ENCODE data around the gene PAFAH1B1.
"Not testable (repeated sequence)": the region's sequence is repeated elsewhere in the genome, so short reads cannot be mapped to it uniquely, and the experiment has no call there.

Gene PAFAH1B1

DNA sequence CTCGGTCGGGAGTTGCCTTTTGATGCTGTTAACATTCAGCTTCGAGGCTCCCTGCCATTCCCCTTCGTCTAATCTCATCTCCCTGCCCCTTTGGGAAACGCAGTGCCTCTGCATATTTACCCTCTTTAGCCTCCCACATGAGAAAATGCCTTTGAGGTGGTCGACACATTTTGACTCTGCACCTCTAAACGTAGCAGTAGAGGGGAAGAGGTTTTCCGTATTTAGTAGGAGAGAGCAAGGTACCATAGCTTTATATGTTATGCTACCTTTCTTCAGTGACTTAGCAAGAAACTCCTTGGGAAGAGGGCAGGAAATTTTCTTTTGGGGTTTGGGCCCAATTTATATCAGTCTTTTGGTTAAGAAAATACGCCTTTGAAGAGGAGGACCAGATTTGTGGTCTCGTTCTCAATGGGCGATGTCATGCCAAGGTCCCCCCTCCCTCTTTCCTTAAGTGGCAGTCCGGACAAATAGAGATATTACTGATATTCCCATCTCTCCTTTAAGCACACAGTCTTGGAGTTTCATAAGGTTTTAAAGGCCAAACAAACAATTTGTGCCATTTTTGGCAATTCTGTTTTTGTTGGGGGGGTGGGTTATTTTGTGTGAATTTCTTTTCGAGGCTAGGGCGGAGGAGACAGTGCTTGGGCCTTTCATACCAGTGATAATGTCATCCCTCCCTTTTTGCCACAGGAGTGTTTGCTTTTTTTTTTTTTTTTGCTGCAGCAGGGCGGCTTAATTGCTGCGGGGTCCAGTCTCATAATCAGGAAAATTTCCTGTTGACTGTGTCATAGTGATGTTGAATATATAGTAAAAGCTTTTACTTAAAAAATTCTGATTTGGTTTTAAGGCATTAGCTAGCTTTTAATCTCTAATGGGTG is 1.5 kb downstream of the PAFAH1B1 start:
- DNase-seq (ENCODE audit: low spot score) = peak; percentile 10

DNA sequence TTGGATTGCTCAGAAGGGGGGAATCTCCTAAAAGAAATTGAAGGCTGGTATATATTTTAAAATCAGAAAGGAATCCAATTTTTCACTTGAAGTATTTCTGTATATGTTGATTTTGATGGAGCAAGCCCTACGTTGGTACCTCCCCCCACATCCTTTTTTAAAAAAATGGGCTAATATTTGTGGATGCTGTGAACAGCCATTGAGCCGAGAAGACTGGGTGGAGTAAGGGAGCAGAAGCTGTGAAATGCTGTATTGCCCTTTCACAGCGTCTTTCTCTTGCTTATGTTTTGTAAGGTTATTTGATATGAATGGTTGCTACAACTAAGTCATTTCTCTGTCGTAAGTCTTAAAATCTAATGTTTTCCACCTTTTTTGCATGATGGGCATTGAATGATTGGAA is 2.3 kb downstream of the PAFAH1B1 start:
- peak; percentile 5 for DNase-seq (ENCODE audit: low spot score)

DNA sequence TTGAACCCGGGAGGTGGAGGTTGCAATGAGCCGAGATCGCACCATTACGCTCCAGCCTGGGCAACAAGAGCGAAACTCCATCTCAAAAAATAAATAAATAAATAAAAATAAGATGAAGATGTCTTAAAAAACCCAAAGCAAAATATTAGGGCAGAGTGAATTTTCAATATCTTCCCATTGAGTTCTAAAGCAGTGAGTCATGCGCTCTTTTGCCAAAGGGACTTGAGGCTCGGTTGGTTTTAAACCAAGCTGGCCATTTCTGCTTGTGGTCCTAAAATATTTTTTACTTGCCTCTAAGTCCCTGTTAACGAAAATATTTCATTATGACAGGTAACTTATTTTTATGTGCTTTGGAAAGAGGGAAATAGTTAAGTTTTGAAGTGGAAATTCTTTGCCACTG is 4.7 kb downstream of the PAFAH1B1 start:
- DNase-seq (ENCODE audit: low spot score) = no peak

DNA sequence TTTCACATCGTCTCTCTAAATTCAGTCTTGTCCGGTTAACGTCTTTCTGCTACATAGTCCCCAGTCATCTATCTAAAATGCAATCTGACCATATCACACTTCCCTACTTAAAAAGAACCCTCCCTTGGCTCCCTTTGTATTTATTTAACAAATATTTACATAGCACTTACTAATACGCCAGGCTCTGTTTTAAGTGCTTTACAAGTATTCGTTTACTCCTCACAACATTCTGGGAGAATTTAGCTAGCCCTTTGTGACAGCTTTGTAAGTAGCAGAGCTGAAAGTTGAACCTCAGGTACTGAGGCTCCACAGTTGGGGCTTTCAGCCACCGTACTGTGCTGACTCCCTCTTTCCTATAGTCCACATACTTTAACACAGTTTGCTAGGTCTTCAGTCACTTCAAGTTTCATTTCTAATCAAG is 9.2 kb downstream of the PAFAH1B1 start:
- DNase-seq (ENCODE audit: low spot score) = no peak

DNA sequence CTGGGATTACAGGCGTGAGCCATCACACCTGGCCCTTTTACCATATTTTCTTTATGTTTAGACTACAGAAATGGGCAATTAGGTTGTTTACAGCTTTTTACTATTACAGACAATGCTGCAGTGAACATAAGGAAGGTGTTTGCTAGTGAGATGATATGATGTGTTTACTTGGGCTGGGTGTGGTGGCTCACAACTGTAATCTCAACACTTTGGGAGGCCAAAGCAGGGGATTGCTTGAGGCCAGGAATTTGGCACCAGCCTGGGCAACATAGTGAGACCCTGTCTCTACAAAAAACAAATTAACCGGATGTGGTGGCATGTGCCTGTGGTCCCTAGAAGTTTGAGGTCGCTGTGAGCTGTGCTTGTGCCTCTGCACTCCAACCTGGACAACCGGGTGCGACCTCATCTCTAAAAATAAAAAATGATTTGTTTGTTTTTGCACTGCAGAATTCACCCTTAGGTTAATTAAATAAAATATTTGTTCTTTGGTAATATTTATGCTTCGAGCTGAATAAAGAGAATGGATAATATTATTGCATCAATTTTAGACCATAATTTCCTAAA is 15.0 kb downstream of the PAFAH1B1 start:
- DNase-seq (ENCODE audit: low spot score) = no peak

DNA sequence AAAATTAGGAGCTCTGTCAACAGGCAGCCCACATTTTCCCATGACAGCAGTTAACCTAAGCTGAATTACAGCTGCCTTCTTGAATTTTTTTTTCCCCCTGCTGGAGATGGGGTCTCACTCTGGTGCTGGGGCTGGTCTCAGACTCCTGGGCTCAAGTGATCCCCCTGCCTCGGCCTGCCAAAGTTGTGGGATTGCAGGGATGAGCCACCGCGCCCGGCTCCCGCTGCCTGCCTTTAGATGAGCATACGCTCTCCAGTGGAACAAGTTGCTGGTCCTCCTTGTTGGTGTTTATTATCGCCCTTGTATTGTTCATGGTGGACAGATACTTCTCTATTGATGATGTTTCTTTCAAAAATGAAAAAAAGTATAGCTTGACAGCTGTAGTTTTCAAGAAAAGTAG is 15.6 kb downstream of the PAFAH1B1 start:
- DNase-seq (ENCODE audit: low spot score) = no peak

DNA sequence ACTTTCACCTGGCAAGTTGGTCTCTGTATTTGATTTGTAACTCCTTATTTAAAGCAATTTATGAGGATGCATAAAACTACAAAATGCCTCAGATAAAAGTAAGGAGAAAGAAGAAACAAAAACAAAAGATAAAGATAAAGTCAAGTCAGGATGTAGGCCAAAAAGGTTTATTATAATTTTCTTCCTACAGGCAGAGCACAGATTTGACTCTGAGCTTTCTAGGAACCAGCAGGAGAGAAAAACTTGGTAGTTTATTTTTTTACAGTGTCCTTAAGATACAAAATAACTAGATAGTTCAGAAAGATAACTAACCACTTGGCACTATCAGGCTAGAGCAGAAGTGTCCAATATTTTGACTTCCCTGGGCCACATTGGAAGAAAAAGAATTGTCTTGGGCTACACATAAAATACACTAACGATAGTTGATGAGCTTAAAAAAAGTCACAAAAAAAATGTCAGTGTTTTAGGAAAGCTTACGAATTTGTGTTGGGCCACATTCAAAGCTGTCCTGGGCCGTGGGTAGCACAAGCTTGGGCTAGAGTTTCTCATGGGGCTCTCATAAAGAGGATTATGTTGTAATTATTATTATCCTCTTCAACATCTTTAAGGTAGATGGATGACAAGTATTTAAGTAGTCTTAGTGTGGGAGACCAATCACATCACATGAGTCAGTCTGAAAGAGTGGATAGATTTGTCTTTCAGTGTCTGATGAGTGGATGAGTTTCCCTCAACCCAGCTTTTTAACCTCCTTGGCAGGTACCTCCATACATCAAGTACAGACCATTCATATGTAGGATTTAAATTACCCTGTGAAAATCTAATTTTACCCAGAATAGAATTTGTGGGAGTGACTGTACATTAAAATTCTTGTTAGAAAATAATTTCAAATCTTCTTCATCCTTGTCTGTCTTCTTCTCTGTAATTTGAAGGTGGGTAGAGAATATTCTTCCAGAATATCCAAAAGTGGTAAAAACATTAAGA is 17.0 kb downstream of the PAFAH1B1 start:
- DNase-seq (ENCODE audit: low spot score) = no peak

DNA sequence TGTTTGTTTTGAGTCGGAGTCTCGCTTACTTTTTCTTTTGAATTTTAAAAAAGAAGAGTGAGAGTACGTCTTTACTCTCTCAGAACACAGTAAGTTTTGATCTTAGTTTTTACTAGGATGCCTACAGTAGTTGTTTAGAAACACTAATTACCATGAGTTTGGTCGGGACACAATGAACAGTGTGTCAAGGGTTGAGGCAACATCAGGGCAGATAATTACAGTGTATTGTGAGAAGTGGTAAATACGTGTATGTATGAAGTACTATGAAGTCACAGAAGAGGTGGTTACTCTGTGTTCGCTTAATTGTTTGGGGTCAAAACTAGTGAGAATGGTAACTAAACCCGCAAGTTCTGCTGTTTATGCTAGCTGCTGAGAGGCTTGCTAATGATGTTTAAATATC is 18.2 kb downstream of the PAFAH1B1 start:
- no peak for DNase-seq (ENCODE audit: low spot score)

DNA sequence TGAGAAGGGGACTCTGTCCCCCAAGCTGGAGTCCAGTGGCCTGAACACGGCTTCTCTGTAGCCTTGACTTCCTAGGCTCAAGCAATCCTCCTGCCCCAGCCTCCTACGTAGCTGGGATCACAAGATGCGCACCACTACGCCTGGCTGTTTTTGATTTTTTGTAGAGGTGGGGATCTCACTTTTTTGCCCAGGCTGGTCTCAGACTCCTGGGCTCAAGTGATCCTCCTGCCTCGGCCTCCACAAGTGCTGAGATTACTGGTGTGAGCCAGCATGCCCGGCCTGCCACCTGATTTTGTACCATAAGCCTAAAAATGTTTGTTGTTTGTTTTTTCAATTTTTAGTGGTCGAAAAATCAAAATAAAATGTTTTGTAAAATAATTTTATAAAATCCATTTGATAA is 19.2 kb downstream of the PAFAH1B1 start:
- DNase-seq (ENCODE audit: low spot score) = no peak

DNA sequence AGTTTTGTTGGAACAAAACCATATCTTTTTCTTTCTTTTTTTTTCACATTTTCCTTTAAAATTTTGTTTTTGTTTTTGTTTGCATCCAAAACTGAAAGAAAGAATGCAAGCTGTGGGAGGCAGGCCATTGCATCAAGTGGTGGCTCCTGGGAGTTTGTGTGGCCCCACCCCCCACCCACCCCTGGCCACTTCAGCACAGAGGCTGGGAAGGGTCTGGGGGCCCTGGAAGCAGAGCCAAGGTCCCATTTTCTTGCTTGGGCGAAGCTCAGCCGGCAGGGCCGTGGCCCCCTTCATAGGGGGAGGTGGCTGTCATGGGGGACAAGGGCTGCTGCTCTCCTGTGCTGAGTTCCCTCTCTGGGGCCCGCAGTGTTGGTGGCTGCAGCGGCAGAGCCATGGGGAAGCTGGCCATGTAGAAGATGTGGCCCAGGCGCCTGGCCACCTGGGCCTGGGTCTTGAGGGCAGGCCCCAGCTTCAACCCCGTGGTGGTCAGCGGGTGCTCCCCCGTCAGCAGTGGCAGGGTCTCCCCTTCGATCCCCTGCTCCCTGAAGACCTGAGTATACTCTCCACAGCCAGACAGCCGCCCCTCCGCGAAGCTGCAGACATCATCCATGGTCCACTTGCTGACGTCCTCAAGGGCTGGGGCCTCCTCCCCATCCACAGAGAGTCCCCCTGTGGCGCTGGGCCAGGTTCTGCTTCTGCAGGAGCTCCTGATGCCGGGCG is 19.8 kb downstream of the PAFAH1B1 start:
- DNase-seq (ENCODE audit: low spot score) = no peak

DNA sequence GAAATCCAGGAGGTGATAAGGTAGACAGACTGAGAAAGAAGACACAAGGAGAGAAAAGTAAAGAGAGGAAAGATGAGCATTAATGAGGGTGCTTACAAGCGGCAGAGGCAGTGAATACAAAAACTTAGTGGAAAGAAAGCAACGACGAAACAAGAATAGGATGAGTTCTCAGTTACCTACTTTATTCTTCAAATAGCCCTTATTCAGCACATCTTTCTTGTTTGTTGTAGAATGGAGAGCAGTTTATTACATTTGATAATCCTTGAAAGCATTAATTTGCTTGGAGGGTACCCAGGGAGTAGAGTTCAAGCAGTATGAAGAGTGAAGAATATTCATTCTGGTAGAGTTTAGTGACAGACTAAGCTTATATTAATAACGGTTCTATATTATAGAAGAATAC is 22.4 kb downstream of the PAFAH1B1 start:
- DNase-seq (ENCODE audit: low spot score) = no peak

DNA sequence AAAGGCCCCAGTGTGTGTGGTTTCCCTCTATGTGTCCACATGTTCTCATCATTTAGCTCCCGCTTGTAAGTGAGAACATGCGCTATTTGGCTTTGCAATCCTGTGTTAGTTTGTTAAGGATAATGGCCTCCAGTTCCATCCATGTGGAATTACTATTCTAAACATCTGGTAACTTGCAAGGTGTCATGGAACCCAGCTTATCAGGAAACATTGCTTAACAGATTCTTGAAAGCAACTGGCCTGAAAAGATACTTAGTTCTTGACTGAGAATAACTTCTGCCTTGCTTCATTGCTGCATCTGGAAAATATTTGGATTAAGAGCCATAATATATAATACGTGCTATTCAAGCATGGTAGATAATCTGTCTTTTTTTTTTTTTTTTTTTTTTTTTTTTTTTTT is 27.8 kb downstream of the PAFAH1B1 start:
- no peak for DNase-seq (ENCODE audit: low spot score)

DNA sequence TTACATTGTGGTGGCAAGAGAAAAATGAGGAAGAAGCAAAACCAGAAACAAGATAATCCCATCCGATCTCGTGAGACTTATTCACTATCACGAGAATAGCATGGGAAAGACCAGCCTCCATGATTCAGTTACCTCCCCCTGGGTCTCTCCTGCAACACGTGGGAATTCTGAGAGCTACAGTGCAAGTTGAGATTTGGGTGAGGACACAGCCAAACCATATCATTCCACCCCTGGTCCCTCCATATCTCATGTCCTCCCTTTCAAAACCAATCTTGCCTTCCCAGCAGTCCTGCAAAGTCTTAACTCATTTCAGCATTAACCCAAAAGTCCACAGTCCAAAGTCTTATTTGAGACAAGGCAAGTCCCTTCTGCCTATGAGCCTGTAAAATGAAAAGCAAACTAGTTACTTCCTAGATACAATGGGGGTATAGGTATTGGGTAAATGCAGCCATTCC is 28.5 kb downstream of the PAFAH1B1 start:
- not testable (repeated sequence) for DNase-seq (ENCODE audit: low spot score)

DNA sequence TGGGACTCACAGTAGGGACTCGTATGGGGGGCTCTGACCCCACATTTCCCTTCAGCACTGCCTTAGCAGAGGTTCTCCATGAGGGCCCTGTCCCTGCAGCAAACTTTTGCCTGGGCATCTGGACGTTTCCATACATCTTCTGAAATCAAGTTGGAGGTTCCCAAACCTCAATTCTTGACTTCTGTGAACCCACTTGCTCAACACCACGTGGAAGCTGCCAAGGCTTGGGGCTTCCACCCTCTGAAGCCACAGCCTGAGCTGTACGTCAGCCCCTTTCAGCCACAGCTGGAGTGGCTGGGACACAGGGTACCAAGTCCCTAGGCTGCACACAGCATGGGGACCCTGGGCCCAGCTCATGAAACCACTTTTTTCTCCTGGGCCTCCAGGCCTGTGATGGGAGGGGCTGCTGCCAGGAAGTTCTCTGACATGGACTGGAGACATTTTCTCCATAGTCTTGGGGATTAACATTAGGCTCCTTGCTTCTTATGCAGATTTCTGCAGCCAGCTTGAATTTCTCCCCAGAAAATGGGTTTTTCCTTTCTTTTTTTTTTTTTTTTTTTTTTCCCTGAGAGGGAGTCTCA is 29.4 kb downstream of the PAFAH1B1 start:
- DNase-seq (ENCODE audit: low spot score) = not testable (repeated sequence)

DNA sequence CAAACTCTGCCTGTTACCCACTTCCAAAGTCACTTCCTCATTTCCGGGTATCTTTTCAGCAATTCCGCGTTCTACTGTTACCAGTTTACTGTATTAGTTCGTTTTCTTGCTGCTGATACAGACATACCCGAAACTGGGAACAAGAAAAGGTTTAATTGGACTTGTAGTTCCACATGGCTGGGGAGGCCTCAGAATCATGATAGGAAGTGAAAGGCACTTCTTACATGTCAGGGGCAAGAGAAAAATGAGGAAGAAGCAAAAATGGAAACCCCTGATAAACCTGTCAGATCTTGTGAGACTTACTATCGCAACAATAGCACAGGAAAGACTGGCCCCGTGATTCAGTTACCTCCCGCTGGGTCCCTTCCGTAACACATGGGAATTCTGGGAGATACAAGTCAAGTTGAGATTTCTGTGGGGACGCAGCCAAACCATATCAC is 30.9 kb downstream of the PAFAH1B1 start:
- peak; percentile 35 for DNase-seq (ENCODE audit: low spot score)

DNA sequence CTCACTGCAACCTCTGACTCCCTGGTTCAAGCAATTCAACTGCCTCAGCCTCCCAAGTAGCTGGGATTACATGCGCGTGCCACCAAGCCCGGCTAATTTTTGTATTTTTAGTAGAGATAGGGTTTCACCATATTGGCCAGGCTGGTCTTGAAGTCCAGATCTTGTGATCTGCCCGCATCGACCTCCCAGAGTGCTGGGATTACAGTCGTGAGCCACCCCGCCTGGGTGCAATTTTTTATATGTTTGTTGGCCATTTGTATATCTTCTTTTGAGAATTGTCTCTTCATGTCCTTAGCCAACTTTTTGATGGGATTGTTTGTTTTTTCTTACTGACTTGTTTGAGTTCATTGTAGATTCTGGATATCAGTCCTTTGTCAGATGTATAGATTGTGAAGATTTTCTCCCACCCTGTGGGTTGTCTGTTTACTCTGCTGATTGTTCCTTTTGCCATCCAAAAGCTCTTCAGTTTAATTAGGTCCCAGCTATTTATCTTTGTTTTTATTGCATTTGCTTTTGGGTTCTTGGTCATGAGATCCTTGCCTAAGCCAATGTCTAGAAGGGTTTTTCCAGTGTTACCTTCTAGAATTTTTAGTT is 33.3 kb downstream of the PAFAH1B1 start:
- not testable (repeated sequence) for DNase-seq (ENCODE audit: low spot score)

DNA sequence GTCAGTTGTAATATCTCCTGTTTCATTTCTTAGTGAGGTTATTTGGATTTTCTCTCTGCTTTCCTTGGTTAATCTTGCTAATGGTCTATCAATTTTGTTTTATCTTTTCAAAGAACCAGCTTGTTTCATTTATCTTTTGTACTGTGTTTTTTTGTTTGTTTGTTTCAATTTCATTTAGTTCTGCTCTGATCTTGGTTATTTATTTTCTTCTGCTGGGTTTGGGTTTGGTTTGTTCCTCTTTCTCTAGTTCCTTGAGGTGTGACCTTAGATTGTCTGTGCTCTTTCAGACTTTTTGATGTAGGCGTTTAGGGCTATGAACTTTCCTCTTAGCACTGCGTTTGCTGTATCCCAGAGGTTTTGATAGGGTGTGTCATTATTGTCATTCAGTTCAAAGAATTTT is 35.5 kb downstream of the PAFAH1B1 start:
- not testable (repeated sequence) for DNase-seq (ENCODE audit: low spot score)

DNA sequence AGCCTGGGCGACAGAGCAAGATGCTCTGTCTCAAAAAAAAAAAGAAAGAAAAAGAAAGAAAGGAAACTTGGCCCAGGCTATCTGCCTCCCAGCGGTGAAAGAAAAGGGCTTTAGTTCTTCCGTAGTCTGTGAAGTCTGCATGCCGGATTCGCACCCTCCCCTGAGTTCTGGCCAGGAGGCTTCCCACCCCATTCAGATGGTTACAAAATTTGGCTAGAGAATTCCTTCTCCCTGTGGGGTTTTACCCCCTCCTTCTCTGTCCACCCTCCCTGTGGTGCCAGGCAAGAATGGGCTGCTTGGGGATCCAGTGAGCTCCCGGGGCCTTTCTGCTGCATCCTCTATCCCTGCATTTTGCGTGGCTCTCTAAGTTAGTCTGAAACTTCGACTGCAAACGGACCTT is 37.8 kb downstream of the PAFAH1B1 start:
- DNase-seq (ENCODE audit: low spot score) = peak; percentile 9

DNA sequence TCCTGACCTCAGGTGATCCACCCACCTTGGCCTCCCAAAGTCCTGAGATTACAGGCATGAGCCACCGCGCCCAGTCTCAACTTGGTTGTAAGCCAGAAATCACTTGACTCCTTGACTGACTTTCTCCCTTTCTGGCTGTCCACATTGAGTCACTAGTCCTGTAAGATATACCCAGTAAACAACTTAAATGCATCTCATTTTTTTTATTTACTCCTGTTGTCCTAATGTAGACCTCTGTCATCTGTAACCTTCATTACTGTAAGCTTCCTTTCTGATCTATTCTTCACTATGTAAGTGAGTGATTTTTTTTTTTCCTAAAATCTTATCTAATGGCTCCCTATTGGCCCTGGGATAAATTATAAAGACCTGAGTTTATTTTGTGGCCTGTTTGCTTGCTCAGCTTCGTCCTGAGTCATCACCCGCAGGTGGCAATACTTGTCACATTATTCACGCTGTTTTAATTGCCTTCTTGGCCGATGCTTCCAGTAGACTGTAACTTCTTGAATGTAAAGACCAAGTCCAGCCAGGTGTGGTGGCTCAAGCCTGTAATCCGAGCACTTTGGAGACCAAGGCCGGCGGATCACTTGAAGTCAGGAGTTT is 41.0 kb downstream of the PAFAH1B1 start:
- DNase-seq (ENCODE audit: low spot score) = no peak

DNA sequence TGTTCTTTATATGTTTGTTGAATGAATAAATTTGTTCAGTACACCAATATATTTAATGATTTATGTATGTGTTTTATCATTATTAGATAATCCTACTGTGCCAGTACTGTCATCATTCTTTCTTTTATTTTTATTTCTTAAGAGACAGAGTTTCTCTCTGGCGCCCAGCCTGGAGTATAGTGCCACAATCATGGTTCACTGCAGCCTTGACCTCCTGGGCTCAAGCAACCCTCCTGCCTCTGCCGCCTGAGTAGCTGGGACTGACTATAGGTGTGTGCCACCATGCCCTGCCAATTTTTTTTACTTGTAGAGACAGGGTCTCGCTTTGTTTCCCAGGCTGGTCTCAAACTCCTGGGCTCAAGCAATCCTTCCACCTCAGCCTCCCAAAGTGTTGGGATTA is 41.8 kb downstream of the PAFAH1B1 start:
- peak; percentile 6 for DNase-seq (ENCODE audit: low spot score)
